MM.1S (cell line): ENCODE measurements around the gene MGA.

Experiments
- DNase-seq: peaks from one replicate; pipeline ENCODE4 v3.0.0-alpha.2; 2015
- H2AFZ ChIP-seq: fragments of 300-600 bp; sonication (generic); 2 replicates; pipeline ENCODE4 v1.6.0; 2016; ENCODE audit warnings: antibody characterized with exemption, low read length
- H3F3A ChIP-seq: fragments of 300-600 bp; sonication (generic); 2 replicates; pipeline ENCODE4 v1.6.1; 2016; ENCODE audit warnings: mild to moderate bottlenecking, antibody characterized with exemption, low read length, moderate library complexity, mixed read lengths; ENCODE audit not compliant: insufficient read depth
- H3K27ac ChIP-seq: fragments of 300-600 bp; sonication (generic); 2 replicates; pipeline ENCODE4 v1.5.1; 2016; ENCODE audit warnings: mild to moderate bottlenecking, low read length
- H3K27me3 ChIP-seq: fragments of 300-600 bp; sonication (generic); replicated peaks from 2 replicates; pipeline ENCODE4 v1.6.0; 2016; ENCODE audit warnings: low read length; ENCODE audit not compliant: insufficient read depth
- H3K36me3 ChIP-seq: fragments of 300-600 bp; sonication (generic); replicated peaks from 2 replicates; pipeline ENCODE4 v1.6.1; 2016; ENCODE audit warnings: mild to moderate bottlenecking, low read length, mixed read lengths; ENCODE audit not compliant: insufficient read depth
- H3K4me1 ChIP-seq: fragments of 300-600 bp; sonication (generic); 2 replicates; pipeline ENCODE4 v1.6.1; 2016; ENCODE audit warnings: low read length, mixed read lengths
- H3K4me2 ChIP-seq: fragments of 300-600 bp; sonication (generic); 2 replicates; pipeline ENCODE4 v1.6.0; 2016; ENCODE audit warnings: low read depth, low read length
- H3K4me3 ChIP-seq: fragments of 300-600 bp; sonication (generic); 2 replicates; pipeline ENCODE4 v1.5.1; 2016; ENCODE audit warnings: low read length, mixed read lengths
- H3K79me2 ChIP-seq: fragments of 300-600 bp; sonication (generic); 2 replicates; pipeline ENCODE4 v1.6.1; 2016; ENCODE audit warnings: mixed run types, low read length, mixed read lengths
- H3K9ac ChIP-seq: fragments of 300-600 bp; sonication (generic); 2 replicates; pipeline ENCODE4 v1.6.1; 2016; ENCODE audit warnings: low read length, mixed read lengths
- H3K9me2 ChIP-seq: fragments of 300-600 bp; sonication (generic); replicated peaks from 2 replicates; pipeline ENCODE4 v1.6.1; 2016; ENCODE audit warnings: mild to moderate bottlenecking, low read length, mixed read lengths; ENCODE audit not compliant: insufficient read depth
- H3K9me3 ChIP-seq: fragments of 300-600 bp; sonication (generic); replicated peaks from 2 replicates; pipeline ENCODE4 v1.6.1; 2016; ENCODE audit warnings: mild to moderate bottlenecking, low read length, mixed read lengths; ENCODE audit not compliant: insufficient read depth
- H4K20me1 ChIP-seq: fragments of 300-600 bp; sonication (generic); 2 replicates; pipeline ENCODE4 v1.6.1; 2016; ENCODE audit warnings: mild to moderate bottlenecking, low read length, moderate library complexity, mixed read lengths; ENCODE audit not compliant: insufficient read depth
- CTCF ChIP-seq: fragments of 300-600 bp; sonication (generic); IDR thresholded peaks from 2 replicates; pipeline ENCODE4 v1.5.1; 2016; ENCODE audit warnings: antibody characterized with exemption, low read length, mixed read lengths
- EZH2 ChIP-seq: fragments of 300-600 bp; sonication (generic); optimal IDR thresholded peaks from 2 replicates; pipeline ENCODE3; 2017; ENCODE audit warnings: low read depth, mild to moderate bottlenecking, antibody characterized with exemption, low read length, mixed read lengths
- EZH2phosphoT487 ChIP-seq: fragments of 300-600 bp; sonication (generic); IDR thresholded peaks from 2 replicates; pipeline ENCODE4 v1.6.1; 2018; ENCODE audit warnings: antibody characterized with exemption, low read length

Gene MGA

GRCh38 chr15:41693757-41694156 lies 33.6 kb downstream of the MGA start:
- Histone ChIP-seq H3K27me3 (no peaks in the 10 kb centered on the region), H3K9me3 (no peaks in the 10 kb centered on the region), H3K27ac (no peak overlapping the region), H3K4me3 (no peak overlapping the region), H3K4me1 (no peaks in the 10 kb centered on the region), H3K9ac (no peak overlapping the region), H3K36me3 (no peaks in the 10 kb centered on the region), H2AFZ (no peak overlapping the region), H3K9me2 (no peaks in the 10 kb centered on the region), H3K4me2 (no peak overlapping the region), H4K20me1 (peaks cover 2% of the 10 kb centered on the region; the same call in 1 of the 2 replicates), H3K79me2 (peaks cover 96% of the 10 kb centered on the region), H3F3A (no peaks in the 10 kb centered on the region)
- TF ChIP-seq EZH2phosphoT487 (no peak), CTCF (no peak), EZH2 (no peak)
- DNase-seq = no peak

- no peaks in the 10 kb centered on the region for H4K20me1 ChIP-seq
- no peak for DNase-seq
Measured at GRCh38 chr15:41695750-41696436, 35.7 kb downstream of the MGA start.

GRCh38 chr15:41698779-41699178 lies 38.6 kb downstream of the MGA start:
- H4K20me1 ChIP-seq = no peaks in the 10 kb centered on the region
- no peak overlapping the region for H3K9ac ChIP-seq
- no peak for DNase-seq
- no peaks in the 10 kb centered on the region for H3K9me2 ChIP-seq
- H3K4me2 ChIP-seq = no peak overlapping the region
- no peak for TF ChIP-seq CTCF
- no peak for TF ChIP-seq EZH2
- no peak for TF ChIP-seq EZH2phosphoT487
- H3K4me1 ChIP-seq = no peaks in the 10 kb centered on the region
- H3F3A ChIP-seq = no peaks in the 10 kb centered on the region
- no peaks in the 10 kb centered on the region for H3K9me3 ChIP-seq
- H3K27ac ChIP-seq = no peak overlapping the region
- no peaks in the 10 kb centered on the region for H3K27me3 ChIP-seq
- H3K36me3 ChIP-seq = no peaks in the 10 kb centered on the region
- peaks cover 84% of the 10 kb centered on the region for H3K79me2 ChIP-seq
- H2AFZ ChIP-seq = no peak overlapping the region
- H3K4me3 ChIP-seq = no peak overlapping the region

More at GRCh38 chr15:41695750-41696436, 35.7 kb downstream of the MGA start:
- Histone ChIP-seq H3K9me2 (no peaks in the 10 kb centered on the region), H3K4me2 (no peak overlapping the region), H3K4me1 (no peaks in the 10 kb centered on the region), H3K36me3 (no peaks in the 10 kb centered on the region), H3K4me3 (no peak overlapping the region), H3K27me3 (no peaks in the 10 kb centered on the region), H3K27ac (no peak overlapping the region), H3K9ac (no peak overlapping the region), H2AFZ (no peak overlapping the region), H3K79me2 (peaks cover 90% of the 10 kb centered on the region), H3F3A (no peaks in the 10 kb centered on the region), H3K9me3 (no peaks in the 10 kb centered on the region)
- TF ChIP-seq CTCF (no peak), EZH2 (no peak), EZH2phosphoT487 (no peak)
